RWPE2 (cell line): ENCODE data around the gene BMPER.
A peak's percentile ranks its signal among the peaks of the same experiment; 100 is the strongest.

Experiments used
- ATAC-seq: fragments of 200-7000 bp; cut with Tn5 transposase; 3 replicates; pipeline ENCODE4 v1.9.1; 2021; ENCODE audit warnings: low read depth
- DNase-seq: peaks from one replicate; pipeline ENCODE4 v3.0.0-alpha.2; 2020; ENCODE audit warnings: low spot score
- H3K27ac ChIP-seq: fragments of 450-650 bp; 2 replicates; pipeline ENCODE4 v1.5.1; 2017; ENCODE audit warnings: mild to moderate bottlenecking; ENCODE audit not compliant: poor library complexity, severe bottlenecking
- H3K27me3 ChIP-seq: fragments of 250-450 bp; sonication (Bioruptor Pico); 2 replicates; pipeline ENCODE4 v1.5.1; 2021; ENCODE audit warnings: mild to moderate bottlenecking, moderate library complexity; ENCODE audit not compliant: insufficient read depth, poor library complexity, severe bottlenecking
- H3K36me3 ChIP-seq: fragments of 250-450 bp; sonication (Bioruptor Pico); 2 replicates; pipeline ENCODE4 v1.5.1; 2020; ENCODE audit warnings: low read depth, mild to moderate bottlenecking, moderate library complexity
- H3K4me1 ChIP-seq: fragments of 250-450 bp; sonication (Bioruptor Pico); 2 replicates; pipeline ENCODE4 v1.5.1; 2021; ENCODE audit warnings: mild to moderate bottlenecking, moderate library complexity; ENCODE audit not compliant: insufficient read depth, poor library complexity, severe bottlenecking
- H3K4me3 ChIP-seq: fragments of 250-450 bp; sonication (Bioruptor Pico); 2 replicates; pipeline ENCODE4 v1.5.1; 2021; ENCODE audit warnings: mild to moderate bottlenecking, moderate library complexity; ENCODE audit not compliant: severe bottlenecking
- H3K9me3 ChIP-seq: fragments of 250-450 bp; sonication (Bioruptor Pico); 2 replicates; pipeline ENCODE4 v1.5.1; 2021; ENCODE audit warnings: mild to moderate bottlenecking, moderate library complexity; ENCODE audit not compliant: severe bottlenecking
- CTCF ChIP-seq: fragments of 450-650 bp; IDR thresholded peaks from one replicate; pipeline ENCODE4 v1.5.1; 2017; ENCODE audit warnings: mild to moderate bottlenecking, moderate library complexity; ENCODE audit not compliant: poor library complexity, severe bottlenecking

Gene BMPER

DNA sequence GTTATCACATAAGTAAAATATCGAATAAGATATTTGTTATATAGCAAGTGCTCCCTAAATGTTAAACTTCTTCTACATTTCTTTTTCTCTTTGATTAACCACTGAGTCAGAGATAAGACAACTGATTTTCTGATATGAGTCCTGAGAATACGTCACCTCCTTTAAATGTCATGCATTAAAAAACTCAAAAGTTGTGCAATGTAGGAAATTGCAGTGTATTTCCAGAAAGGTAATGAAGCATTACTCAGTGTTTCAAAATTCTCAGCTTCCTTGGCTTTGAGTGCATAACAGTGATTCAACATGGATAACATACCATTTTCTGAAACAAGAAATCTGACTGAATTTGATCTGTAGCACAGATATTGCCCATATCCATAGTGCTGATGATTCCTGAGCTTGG lies 155.8 kb downstream of the BMPER start:
- Histone ChIP-seq H3K27ac (peak overlapping the region; percentile 82), H3K27me3 (no peaks in the 10 kb centered on the region), H3K36me3 (no peaks in the 10 kb centered on the region), H3K4me3 (no peak overlapping the region), H3K9me3 (no peaks in the 10 kb centered on the region), H3K4me1 (peaks cover 19% of the 10 kb centered on the region)
- ATAC-seq (peak; percentile 89), DNase-seq (no peak)
- no peak for TF ChIP-seq CTCF

DNA sequence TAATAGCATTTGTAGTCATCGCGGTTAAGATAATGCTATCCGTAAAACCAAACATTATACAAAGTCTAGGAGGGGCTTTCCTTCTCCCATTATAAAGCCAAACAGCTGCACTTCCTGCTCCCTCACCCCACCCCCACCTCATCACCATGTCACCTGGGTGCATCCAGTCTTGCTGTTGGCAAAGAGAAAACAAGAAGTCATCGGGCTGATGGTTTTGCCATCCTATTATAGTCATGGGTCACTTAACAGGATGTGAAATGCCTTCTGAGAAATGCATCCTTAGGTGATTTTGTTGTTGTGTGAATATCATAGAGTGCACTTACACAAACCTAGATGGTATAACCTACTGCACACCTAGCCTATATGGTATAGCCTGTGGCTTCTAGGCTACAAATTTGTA lies 157.0 kb downstream of the BMPER start:
- DNase-seq (no peak), ATAC-seq (no peak)
- peaks cover 27% of the 10 kb centered on the region for H3K4me1 ChIP-seq
- no peak overlapping the region for H3K4me3 ChIP-seq
- no peaks in the 10 kb centered on the region for H3K9me3 ChIP-seq
- no peaks in the 10 kb centered on the region for H3K36me3 ChIP-seq
- H3K27me3 ChIP-seq = no peaks in the 10 kb centered on the region
- no peak for TF ChIP-seq CTCF
- H3K27ac ChIP-seq = no peak overlapping the region

DNA sequence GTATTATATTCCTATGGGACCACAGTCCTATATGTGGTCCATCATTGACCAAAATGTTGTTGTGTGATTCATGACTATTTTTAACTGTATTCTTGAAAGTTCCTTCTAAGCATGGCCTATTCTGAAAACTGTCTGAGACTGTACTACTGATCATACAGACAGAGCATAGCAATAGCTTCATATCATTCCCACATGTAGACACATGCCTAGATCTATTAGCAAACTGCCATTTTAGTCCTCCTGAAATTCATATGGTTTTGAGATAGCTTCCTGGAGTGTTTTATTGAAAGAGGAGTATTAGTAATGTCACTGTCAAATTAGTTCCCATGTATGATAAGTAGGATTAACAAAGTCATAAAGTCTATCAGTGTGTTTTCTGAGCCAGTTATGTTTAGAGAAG lies 157.5 kb downstream of the BMPER start:
- Histone ChIP-seq H3K36me3 (no peaks in the 10 kb centered on the region), H3K9me3 (no peaks in the 10 kb centered on the region), H3K27me3 (no peaks in the 10 kb centered on the region), H3K4me1 (peaks cover 29% of the 10 kb centered on the region), H3K4me3 (no peak overlapping the region), H3K27ac (no peak overlapping the region)
- ATAC-seq = no peak
- no peak for TF ChIP-seq CTCF
- no peak for DNase-seq

DNA sequence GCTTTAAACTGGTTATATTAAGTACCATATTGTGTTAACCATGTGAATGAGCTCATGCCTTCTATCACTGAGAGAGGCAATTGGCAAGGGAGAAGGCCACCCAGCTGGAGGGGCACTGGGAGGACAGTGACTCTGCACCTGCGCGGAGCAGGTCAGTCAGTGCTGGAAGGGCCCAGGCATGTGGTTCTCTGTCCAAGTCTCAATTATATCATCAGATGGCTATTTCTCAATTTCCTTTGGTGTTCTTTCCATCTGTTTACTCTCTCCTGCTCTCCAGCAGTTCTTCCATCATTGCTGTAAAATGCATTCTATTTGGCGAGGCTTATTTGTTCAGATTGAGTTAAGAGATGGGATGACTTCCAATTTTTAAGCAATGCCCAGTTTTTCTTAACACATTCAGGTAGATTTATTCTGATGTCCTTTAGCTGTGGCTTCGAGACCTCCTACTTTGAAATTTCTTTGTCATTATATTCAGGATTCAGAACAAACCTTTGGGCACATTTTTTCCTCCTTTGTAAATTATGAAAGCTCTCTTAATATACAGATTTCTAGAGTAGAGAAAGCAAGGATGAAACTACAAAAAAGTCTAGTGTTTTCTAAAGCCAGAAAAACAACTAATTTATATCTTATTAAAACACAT lies 159.3 kb downstream of the BMPER start:
- Histone ChIP-seq H3K27ac (no peak overlapping the region), H3K9me3 (no peaks in the 10 kb centered on the region), H3K27me3 (no peaks in the 10 kb centered on the region), H3K36me3 (no peaks in the 10 kb centered on the region), H3K4me3 (no peak overlapping the region), H3K4me1 (peaks cover 29% of the 10 kb centered on the region)
- DNase-seq = no peak
- no peak for ATAC-seq
- TF ChIP-seq CTCF = no peak

- ATAC-seq (no peak), DNase-seq (no peak)
- peaks cover 20% of the 10 kb centered on the region for H3K4me1 ChIP-seq
Observed at GRCh38 chr7:34066411-34066810, 161.1 kb downstream of the BMPER start.

More at GRCh38 chr7:34066411-34066810, 161.1 kb downstream of the BMPER start:
- Histone ChIP-seq H3K27me3 (no peaks in the 10 kb centered on the region), H3K27ac (no peak overlapping the region), H3K4me3 (no peak overlapping the region), H3K9me3 (no peaks in the 10 kb centered on the region), H3K36me3 (no peaks in the 10 kb centered on the region)
- TF ChIP-seq CTCF = no peak
